HG02678 (cell line): Measurements from ENCODE around the gene APOA1.

Experiments used
- ATAC-seq: cut with Tn5 transposase; IDR thresholded peaks from one replicate; pipeline ENCODE4 v1.9.1; 2021; ENCODE audit warnings: mild to moderate bottlenecking, moderate library complexity; ENCODE audit not compliant: unreplicated experiment

Gene APOA1

DNA sequence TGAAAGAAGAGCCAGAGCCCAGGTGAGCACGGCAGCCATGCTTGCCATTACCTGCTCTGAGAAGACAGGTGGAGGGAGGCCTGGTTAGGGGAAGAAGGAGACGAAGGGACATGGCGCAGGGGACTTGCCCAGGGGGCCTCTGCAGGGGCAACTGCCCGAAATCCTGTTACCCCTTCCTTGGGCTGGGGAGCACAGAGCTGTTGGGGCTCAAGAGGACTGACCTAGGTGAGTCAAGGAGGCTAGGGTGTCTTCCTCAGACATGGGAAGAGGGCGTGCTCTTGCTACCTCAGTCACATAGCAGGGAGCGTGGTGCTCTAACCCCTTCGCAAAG lies 45.6 kb downstream of the APOA1 start, which contains the start of gene APOA5:
TSS of gene APOA5 (minus strand) at position 67 of the 331 bp plus-strand sequence. CDS start at position 48, 19 bp downstream.
- ATAC-seq = no peak

DNA sequence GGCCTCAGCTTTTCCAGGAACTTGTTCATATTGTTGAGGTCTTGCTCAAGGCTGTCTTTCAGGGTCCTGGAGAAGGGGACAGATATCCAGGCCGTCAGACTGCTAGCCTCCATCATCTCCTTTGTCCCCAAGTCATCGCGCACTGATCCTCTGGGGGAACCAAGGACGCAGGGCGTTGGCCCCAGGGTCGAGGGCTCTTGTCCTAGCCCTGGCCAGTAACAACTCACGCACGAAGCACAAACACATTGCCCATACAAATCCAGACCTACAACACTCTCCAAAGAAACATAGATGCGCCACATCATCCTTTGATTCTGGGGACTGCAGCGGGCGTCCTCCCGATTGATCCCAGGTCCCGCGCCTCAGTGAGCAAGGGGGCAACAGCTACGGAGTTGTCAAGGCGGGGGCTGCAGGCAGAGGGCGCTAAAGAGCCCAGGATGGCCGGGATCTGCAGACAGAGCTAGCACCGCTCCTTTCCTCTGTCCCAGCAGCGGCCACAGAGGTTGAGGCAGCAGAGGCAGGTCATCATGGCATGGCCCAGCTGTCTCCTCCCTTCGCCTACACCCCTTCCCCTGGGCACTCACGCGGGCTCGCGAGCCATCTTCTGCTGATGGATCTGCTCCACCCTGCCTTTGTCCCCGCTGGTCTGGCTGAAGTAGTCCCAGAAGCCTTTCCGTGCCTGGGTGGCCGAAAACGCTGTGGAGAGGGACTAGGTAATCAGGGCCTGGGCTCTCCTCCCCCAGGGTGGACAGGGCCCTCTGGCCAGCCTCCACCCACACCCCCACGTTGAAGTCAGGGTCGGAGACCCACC lies 46.2 kb downstream of the APOA1 start:
- ATAC-seq = no peak

DNA sequence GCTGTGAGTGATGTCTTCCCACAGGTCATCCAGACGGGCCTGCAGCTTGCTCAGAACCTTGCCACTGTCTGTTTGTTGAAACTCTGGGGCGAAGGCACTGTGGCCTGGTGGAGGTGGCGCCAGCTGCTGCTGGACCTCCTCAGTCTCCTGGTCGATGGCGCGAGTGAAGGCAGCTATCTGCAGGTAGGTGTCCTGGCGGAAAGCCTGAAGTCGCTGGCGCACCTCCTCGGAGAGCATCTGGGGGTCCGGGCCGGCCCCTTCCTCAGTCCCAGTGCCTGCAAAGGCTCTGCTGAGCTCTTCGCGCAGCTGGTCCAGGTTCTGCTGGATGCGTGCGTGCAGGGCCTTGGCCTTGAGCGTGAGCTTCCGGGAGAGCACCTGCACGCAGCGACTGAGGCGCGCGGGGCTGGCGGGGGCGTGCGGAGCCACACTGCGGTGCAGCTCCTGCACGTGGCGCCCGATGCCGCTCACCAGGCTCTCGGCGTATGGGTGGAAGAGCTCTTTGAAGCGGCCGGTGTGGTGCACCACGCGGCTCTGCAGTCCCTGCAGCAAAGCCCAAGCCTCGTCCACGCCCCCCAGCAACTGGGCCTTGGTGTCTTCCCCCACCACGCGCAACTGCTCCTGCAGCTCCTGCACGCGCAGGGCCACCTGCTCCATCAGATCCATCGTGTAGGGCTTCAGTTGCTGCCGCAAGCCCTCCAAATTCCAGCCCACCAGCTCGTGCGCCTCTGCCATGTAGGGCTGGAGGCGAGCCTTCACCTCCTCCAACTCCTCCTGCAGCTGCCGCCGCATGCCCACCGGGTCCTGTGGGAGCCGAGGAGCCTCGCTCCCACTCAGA lies 47.0 kb downstream of the APOA1 start:
- no peak for ATAC-seq

DNA sequence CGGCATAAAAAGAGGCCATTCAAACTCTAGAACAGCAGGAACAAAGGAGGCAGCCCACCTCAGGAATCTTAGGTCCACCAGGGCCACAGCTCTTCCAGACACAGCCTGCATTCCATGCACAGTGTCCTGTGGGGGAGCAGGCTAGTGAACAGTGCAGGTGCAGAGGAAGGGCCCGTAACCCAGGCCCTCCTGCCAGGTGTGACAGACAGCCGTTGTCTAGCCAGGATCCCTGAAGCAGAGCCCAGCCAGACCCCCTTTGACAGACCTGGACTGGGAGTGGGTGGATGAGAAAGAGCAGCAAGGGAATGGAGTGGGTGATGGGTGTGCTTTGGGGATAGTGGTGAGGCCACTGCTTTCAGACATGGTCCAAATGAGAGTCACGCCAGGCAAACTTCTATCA lies 48.4 kb downstream of the APOA1 start:
- ATAC-seq = no peak

DNA sequence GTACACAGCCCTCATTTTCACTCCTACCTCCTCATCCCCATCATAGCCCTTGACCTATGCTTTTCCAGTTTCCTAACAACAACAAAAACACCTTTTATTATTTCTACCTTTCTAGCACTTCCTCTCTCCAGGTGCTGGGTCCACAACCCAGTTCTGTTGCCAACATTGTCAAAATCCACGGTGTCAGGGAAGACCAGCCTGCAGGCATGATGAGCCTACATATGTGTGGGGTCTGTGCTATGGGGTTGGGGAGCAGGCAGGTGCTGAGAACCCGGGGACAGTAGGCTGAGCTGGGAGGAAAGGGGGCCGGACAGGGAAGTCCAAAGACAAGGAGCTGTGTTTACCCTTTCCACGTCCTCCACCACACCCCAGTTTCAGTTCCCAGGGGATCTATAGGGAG lies 48.9 kb downstream of the APOA1 start:
- ATAC-seq = no peak

DNA sequence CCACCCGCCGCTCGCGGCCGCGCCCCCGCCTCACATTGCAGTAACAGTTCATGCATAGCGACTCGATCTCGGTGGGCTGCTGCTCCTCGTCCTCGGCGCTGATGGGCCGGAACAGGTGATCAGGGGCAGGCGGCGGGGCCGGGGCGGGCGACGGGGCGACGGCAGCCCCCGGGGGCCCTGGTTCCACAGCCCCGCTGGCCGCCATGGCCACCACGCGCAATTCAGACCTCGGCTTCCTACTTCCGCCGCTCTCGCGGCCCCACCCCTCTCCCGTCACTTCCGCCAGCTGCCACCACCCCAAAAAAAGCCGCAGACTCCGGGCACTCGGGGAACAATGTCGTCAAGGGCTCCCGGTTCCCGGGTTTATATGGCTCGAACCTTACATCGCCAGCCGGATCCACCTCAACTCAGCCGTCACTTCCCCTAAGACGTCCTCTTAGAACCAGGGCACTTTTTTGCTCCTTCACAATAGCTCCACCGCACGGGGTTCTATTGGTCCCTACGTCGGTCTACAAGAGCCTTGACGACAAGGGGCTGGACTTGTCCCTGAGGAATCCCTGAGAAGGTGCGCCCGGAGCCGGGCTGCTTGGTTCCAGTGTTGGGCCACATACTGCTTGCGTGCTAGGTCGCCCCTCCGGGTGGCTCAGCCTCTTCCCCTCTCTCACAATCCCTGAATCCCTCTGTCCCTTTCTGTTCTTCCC lies 49.5 kb downstream of the APOA1 start, which contains the start of gene ZPR1:
TSS of gene ZPR1 (minus strand) at position 238 of the 701 bp plus-strand sequence. CDS start at position 205, 33 bp downstream.
- ATAC-seq = peak; percentile 91

DNA sequence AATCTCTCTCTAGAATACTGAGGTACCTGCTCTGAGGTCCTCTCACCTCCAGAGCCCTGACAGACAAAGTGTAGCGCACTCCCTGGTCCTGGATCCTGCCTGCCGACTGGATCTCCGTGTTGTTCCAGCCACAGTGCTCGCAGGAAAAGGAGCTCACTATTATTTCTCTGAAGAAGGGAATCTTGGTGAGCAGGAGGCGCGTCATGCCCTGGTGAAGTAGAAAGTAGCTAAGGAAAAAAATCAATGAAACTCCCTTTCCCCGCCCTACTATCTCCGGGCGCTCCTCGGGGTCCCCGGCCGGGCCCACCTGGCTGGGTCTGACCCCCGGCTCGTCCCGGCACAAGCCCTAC lies 50.0 kb downstream of the APOA1 start:
- ATAC-seq = peak; percentile 29

DNA sequence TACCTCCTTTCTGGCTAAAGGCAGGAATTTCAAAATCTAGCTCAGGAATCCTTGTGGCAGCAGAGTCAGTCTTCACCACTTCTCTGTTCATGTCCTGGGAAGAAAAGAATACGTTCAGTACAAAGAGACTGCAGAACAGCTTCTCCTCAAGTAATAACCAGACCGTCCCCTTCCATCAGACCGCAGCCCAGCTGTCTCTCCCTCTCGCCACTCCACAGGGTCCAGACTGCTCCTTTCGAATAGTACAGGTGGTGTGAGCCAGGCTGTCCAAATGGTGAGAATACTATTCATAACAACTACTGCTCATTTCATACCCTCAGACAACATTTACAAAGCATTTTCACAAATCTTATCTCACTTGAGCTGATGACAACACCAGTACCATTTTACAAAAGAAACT lies 50.5 kb downstream of the APOA1 start:
- ATAC-seq = no peak

DNA sequence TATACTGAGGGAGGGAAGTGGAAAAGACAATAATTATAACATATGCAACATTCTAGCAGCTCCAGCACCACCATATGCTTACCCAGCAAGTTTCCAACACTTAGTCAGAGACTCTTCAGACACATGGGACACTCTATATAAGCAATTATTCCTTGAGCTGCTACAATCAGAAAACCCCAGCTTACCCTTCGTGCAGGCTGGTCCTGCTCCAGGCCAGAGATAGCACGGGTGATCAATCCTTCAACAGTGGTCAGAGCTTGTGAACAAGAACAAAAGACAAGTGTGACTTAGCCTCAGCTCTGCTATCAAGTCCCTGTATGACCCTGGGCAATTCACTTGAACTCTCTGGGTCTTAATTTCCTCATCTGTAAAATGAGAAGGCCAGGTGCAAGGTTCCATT lies 51.1 kb downstream of the APOA1 start:
- no peak for ATAC-seq
